RWPE1 (cell line): Measurements from ENCODE around the gene EIPR1.

ENCODE experiments used
- CTCF ChIA-PET: fragments of 350-600 bp; sonication (Branson Sonifier 250); formaldehyde crosslinking; extraction: SDS; loops from one replicate; lab custom pipeline; 2021; lab: Yijun Ruan, JAX
- POLR2A ChIA-PET: fragments of 400-600 bp; formaldehyde crosslinking; extraction: SDS; loops from one replicate; lab custom pipeline; 2020; ENCODE audit warnings: antibody characterized with exemption; ENCODE audit not compliant: low non-redundant PET; lab: Yijun Ruan, JAX
- DNase-seq: peaks from one replicate; pipeline ENCODE4 v3.0.0; 2012; ENCODE audit warnings: low spot score
- H3K27ac ChIP-seq: fragments of 450-650 bp; 2 replicates; pipeline ENCODE4 v1.5.1; 2017
- TF ChIP-seq, protein P1 (sequence below): fragments of 450-650 bp; conservative IDR thresholded peaks from 2 replicates; pipeline ENCODE4 v1.5.1; 2017; ENCODE audit warnings: low read depth, mild to moderate bottlenecking

EIPR1 gene

DNA sequence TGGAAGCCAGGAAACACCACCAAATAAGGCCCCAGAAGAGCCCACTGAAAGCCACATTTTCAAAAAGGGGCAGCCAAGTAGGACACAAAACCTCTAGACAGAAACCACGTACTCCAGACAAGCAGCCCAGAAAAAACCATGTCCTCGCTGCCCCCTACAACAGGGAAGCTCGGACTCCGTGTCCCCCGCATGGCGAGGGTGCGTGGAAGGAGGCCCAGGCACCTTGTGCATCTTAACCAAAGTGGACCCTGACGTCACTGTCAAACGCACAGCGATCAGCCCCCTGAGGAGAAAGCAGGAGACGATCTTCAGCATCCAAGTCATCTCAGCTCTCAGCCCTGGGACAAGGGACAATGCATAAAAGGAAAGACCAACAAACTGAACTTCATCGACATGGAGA lies 168.4 kb downstream of the EIPR1 start:
- TF ChIP-seq, protein P1, sequence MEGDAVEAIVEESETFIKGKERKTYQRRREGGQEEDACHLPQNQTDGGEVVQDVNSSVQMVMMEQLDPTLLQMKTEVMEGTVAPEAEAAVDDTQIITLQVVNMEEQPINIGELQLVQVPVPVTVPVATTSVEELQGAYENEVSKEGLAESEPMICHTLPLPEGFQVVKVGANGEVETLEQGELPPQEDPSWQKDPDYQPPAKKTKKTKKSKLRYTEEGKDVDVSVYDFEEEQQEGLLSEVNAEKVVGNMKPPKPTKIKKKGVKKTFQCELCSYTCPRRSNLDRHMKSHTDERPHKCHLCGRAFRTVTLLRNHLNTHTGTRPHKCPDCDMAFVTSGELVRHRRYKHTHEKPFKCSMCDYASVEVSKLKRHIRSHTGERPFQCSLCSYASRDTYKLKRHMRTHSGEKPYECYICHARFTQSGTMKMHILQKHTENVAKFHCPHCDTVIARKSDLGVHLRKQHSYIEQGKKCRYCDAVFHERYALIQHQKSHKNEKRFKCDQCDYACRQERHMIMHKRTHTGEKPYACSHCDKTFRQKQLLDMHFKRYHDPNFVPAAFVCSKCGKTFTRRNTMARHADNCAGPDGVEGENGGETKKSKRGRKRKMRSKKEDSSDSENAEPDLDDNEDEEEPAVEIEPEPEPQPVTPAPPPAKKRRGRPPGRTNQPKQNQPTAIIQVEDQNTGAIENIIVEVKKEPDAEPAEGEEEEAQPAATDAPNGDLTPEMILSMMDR = no peak
- H3K27ac ChIP-seq = no peak overlapping the region
- CTCF ChIA-PET = no interaction called here
- no peak for DNase-seq
- POLR2A ChIA-PET = no interaction called here

DNA sequence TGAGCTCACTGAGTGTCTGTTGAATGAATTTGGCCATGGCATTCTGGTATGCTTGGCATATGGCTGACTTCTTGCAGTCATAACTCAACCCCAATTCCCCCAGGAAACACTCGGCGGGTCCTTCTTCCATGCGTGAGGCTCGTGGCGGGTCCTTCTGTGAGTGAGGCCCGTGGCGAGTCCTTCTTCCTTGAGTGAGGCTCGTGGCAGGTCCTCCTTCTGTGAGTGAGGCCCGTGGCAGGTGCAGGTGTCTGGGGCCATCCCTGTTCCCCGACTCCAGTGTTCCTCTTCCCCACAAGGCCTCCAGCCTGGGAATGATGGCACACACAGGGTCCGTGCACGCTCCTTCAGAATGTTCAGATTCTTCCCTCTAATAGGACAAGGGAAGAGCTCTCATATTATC lies 169.0 kb downstream of the EIPR1 start:
- ChIA-PET POLR2A (no interaction called here), CTCF (interaction anchor here (0.6 kb wide), 1 partner anchor 184 kb away, joined by 3 read pairs; no protein-coding TSS in a partner anchor)
- DNase-seq = no peak
- no peak overlapping the region for H3K27ac ChIP-seq
- TF ChIP-seq, protein P1 = no peak

DNA sequence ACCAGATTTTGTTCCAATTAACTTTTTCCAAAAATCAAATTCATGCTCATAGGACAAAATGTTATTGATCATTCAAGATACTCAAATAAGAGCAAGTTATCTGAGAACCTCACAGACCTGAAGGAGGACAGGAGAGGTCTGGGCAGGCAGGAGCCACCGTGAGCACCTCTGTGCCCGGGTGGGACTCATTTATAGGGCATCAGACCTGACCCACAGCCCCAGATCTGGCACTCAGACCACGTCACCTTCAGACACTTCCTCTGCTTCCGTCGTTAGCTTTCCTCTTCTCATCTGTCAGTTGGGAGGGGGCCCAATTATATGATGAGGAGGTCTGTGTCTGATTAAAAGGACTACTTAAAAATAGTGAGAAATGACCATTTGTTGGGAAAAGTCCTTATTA lies 169.4 kb downstream of the EIPR1 start:
- CTCF ChIA-PET = interaction anchor here (0.6 kb wide), 1 partner anchor 183 kb away, joined by 3 read pairs; no protein-coding TSS in a partner anchor
- DNase-seq = no peak
- H3K27ac ChIP-seq = no peak overlapping the region
- POLR2A ChIA-PET = no interaction called here
- TF ChIP-seq, protein P1 = no peak

DNA sequence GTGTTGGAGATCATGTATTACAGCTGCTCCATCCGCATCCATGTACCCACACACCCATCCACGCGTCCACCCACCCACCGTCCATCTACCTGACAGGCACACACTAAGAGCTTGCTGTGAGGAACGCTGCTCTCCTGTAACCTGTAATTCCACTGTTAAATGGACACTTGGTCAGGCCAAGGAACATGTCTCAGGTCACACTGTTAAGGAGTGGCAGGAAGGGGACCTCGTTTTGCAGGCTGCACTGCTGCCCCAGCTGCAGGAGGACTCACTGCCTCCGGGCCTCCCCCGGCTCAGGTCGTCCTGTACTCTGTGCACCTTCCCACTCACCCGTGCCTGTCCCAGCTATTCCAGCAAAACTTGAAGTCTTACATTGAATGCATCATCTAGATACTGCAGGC lies 170.5 kb downstream of the EIPR1 start:
- CTCF ChIA-PET = interaction anchor here (0.6 kb wide), 2 partner anchors 184 to 414 kb away, joined by 3 read pairs; no protein-coding TSS in a partner anchor
- TF ChIP-seq, protein P1 = no peak
- no peak overlapping the region for H3K27ac ChIP-seq
- POLR2A ChIA-PET = no interaction called here
- no peak for DNase-seq

DNA sequence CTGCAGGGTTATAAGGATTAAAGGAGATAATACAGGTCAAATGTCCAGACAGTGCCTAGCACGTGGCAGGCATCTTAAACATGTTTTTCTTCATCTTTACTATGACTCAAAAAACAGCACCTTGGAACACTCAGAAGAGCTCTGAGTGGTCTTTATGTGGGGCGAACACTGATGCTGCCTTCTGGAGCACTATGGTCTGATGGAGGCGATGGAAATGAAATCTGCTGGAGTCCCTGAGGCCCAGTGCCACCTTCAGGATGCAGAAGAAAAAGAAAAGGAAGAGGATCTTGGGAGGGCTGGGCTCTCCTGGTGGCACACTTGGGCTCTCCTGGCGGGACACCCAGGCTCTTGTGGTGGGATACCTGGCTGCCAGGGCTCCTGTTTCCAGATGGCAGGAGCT lies 171.8 kb downstream of the EIPR1 start:
- ChIA-PET CTCF (no interaction called here), POLR2A (no interaction called here)
- TF ChIP-seq, protein P1 = no peak
- H3K27ac ChIP-seq = no peak overlapping the region
- no peak for DNase-seq

DNA sequence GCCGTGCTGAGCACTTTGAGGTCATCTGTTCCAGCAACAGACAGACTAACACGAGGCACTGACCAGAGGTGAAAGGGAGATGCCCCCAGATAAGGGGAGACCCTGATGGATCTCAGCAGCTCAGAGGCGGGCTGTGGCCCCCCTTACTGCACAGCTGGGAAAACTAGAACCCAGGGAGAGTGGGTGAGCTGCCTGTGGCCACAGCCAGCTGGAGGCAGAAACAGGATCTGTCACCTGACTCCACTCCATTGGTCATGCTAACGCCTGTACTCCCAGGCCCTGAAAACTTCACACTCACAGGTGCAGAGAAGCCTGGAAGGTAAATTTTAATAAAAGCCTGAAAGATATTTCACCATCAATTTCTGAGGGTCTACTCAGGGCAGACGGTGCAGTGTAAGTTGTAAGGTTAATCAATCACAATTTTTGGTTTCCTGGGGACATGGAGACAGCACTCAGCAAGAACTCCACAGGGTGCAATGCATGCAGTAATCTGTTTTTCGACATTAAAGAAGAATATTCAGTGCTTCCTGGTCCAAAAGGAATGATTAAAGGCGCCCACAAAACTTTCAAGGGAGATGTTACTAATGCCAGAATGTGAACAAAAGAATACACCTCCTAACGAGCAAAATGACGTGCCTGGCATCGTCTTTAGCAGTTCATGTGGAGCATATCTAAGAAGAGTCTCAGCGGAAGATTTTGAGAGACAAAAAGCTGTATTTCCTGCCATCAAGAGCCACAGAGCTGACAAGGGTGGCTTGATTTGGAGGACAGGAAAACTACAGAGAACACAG lies 173.4 kb downstream of the EIPR1 start:
- DNase-seq = no peak
- ChIA-PET POLR2A (no interaction called here), CTCF (no interaction called here)
- TF ChIP-seq, protein P1 = no peak
- no peak overlapping the region for H3K27ac ChIP-seq
